Measurements from ENCODE around the gene RBM26.
"Not testable (repeated sequence)": the region's sequence is repeated elsewhere in the genome, so short reads cannot be mapped to it uniquely, and the experiment has no call there.

RBM26 gene

GRCh38 chr13:79359064-79359463 lies 47.0 kb downstream of the RBM26 start:
- peaks cover 3% of the 10 kb centered on the region for H3K36me3 ChIP-seq (ENCODE audit: control insufficient read depth, insufficient read depth, low read length)

GRCh38 chr13:79354285-79354684 lies 51.8 kb downstream of the RBM26 start:
- no peak for DNase-seq (ENCODE audit: extremely low read depth, insufficient read length)
- H3K4me3 ChIP-seq (replicated peaks; ENCODE audit: low read depth, low read length): no peak overlapping the region
- TF ChIP-seq CTCF (IDR thresholded peaks at IDR 0.05; ENCODE audit: insufficient read depth, low read length, poor library complexity, severe bottlenecking): no peak
- H3K36me3 ChIP-seq (ENCODE audit: control insufficient read depth, insufficient read depth, low read length): peaks cover 4% of the 10 kb centered on the region
- no peaks in the 10 kb centered on the region for H3K27me3 ChIP-seq (replicated peaks; ENCODE audit: control insufficient read depth, insufficient read depth, low read length)

More at GRCh38 chr13:79359064-79359463, 47.0 kb downstream of the RBM26 start:
- TF ChIP-seq CTCF (IDR thresholded peaks at IDR 0.05; ENCODE audit: insufficient read depth, low read length, poor library complexity, severe bottlenecking): no peak
- no peaks in the 10 kb centered on the region for H3K27me3 ChIP-seq (replicated peaks; ENCODE audit: control insufficient read depth, insufficient read depth, low read length)
- no peak overlapping the region for H3K4me3 ChIP-seq (replicated peaks; ENCODE audit: low read depth, low read length)
- no peak for DNase-seq (ENCODE audit: extremely low read depth, insufficient read length)

GRCh38 chr13:79353693-79354092 lies 52.4 kb downstream of the RBM26 start:
- H3K27me3 ChIP-seq (replicated peaks; ENCODE audit: control insufficient read depth, insufficient read depth, low read length): no peaks in the 10 kb centered on the region
- no peak for TF ChIP-seq CTCF (IDR thresholded peaks at IDR 0.05; ENCODE audit: insufficient read depth, low read length, poor library complexity, severe bottlenecking)
- H3K36me3 ChIP-seq (ENCODE audit: control insufficient read depth, insufficient read depth, low read length): peaks cover 4% of the 10 kb centered on the region
- no peak overlapping the region for H3K4me3 ChIP-seq (replicated peaks; ENCODE audit: low read depth, low read length)
- DNase-seq (ENCODE audit: extremely low read depth, insufficient read length): no peak

- TF ChIP-seq CTCF (IDR thresholded peaks at IDR 0.05; ENCODE audit: insufficient read depth, low read length, poor library complexity, severe bottlenecking): no peak
- Histone ChIP-seq H3K27me3 (replicated peaks; ENCODE audit: control insufficient read depth, insufficient read depth, low read length) (no peaks in the 10 kb centered on the region), H3K36me3 (ENCODE audit: control insufficient read depth, insufficient read depth, low read length) (peaks cover 4% of the 10 kb centered on the region), H3K4me3 (replicated peaks; ENCODE audit: low read depth, low read length) (no peak overlapping the region)
- DNase-seq (ENCODE audit: extremely low read depth, insufficient read length): no peak
These were observed 53.9 kb downstream of the RBM26 start for GRCh38 chr13:79352107-79352506.

- not testable (repeated sequence) for H3K27me3 ChIP-seq (replicated peaks; ENCODE audit: control insufficient read depth, insufficient read depth, low read length); DNase-seq (ENCODE audit: extremely low read depth, insufficient read length); H3K4me3 ChIP-seq (replicated peaks; ENCODE audit: low read depth, low read length); H3K36me3 ChIP-seq (ENCODE audit: control insufficient read depth, insufficient read depth, low read length)
These were observed 56.4 kb downstream of the RBM26 start for GRCh38 chr13:79349608-79350007.

- no peak for DNase-seq (ENCODE audit: extremely low read depth, insufficient read length)
- Histone ChIP-seq H3K4me3 (replicated peaks; ENCODE audit: low read depth, low read length) (no peak overlapping the region), H3K27me3 (replicated peaks; ENCODE audit: control insufficient read depth, insufficient read depth, low read length) (no peaks in the 10 kb centered on the region), H3K36me3 (ENCODE audit: control insufficient read depth, insufficient read depth, low read length) (peaks cover 3% of the 10 kb centered on the region)
- no peak for TF ChIP-seq CTCF (IDR thresholded peaks at IDR 0.05; ENCODE audit: insufficient read depth, low read length, poor library complexity, severe bottlenecking)
These were observed 57.0 kb downstream of the RBM26 start for GRCh38 chr13:79349011-79349410.
